IMR-90 (cell line): Measurements from ENCODE around the gene CCHCR1. TPM values are rescaled to one million over a fixed set of nuclear protein-coding genes. Genes with fewer than 3 reads are reported as not detected.

Experiments
- ATAC-seq: fragments of 200-7000 bp; cut with Tn5 transposase; 2 replicates; pipeline ENCODE4 v1.9.1; 2020; ENCODE audit warnings: low read depth, mild to moderate bottlenecking, moderate library complexity
- BruUV-seq: library from RNA; stranded (reverse); fragments of 400-500 nt; replicated peaks from 2 replicates; lab custom pipeline; 2021; lab: Mats Ljungman, UMichigan
- CTCF ChIA-PET: fragments of 300-600 bp; formaldehyde crosslinking; extraction: SDS; loops from one replicate; lab custom pipeline; 2021; ENCODE audit warnings: antibody characterized with exemption; lab: Yijun Ruan, JAX
- POLR2A ChIA-PET: fragments of 300-600 bp; sonication (Branson Sonifier 250); formaldehyde crosslinking; loops from one replicate; lab custom pipeline; 2022; ENCODE audit warnings: antibody characterized with exemption; ENCODE audit not compliant: unreplicated experiment; lab: Charles Lee
- DNase-seq: peaks from one replicate; pipeline ENCODE4 v3.0.0; 2013
- H2AFZ ChIP-seq: replicated peaks from 2 replicates; pipeline ENCODE3; 2013; ENCODE audit warnings: low read length, mild to moderate bottlenecking; ENCODE audit not compliant: poor library complexity
- H2AK5ac ChIP-seq: 2 replicates; pipeline ENCODE4 v1.6.1; 2013; ENCODE audit warnings: low read depth, low read length, inconsistent platforms
- H2AK9ac ChIP-seq: replicated peaks from 2 replicates; pipeline ENCODE3; 2013; ENCODE audit warnings: mild to moderate bottlenecking, low read depth, low read length, moderate library complexity; ENCODE audit not compliant: poor library complexity
- H2BK120ac ChIP-seq: 2 replicates; pipeline ENCODE4 v1.6.1; 2013; ENCODE audit warnings: low read depth, low read length, inconsistent platforms
- H2BK15ac ChIP-seq: 3 replicates; pipeline ENCODE4 v1.6.1; 2013; ENCODE audit warnings: low read depth, low read length, inconsistent platforms
- H2BK20ac ChIP-seq: 2 replicates; pipeline ENCODE4 v1.6.1; 2013; ENCODE audit warnings: low read depth, mild to moderate bottlenecking, inconsistent platforms, low read length, moderate library complexity
- H2BK5ac ChIP-seq: 2 replicates; pipeline ENCODE4 v1.6.1; 2013; ENCODE audit warnings: mild to moderate bottlenecking, low read depth, low read length, inconsistent platforms; ENCODE audit not compliant: poor library complexity, severe bottlenecking
- H3K14ac ChIP-seq: replicated peaks from 2 replicates; pipeline ENCODE4 v1.6.1; 2013; ENCODE audit warnings: low read depth, low read length, inconsistent platforms
- H3K18ac ChIP-seq: 2 replicates; pipeline ENCODE4 v1.6.1; 2013; ENCODE audit warnings: low read depth, low read length, control low read depth
- H3K23ac ChIP-seq: 2 replicates; pipeline ENCODE4 v1.6.1; 2013; ENCODE audit warnings: low read depth, low read length, inconsistent platforms
- H3K27ac ChIP-seq: 2 replicates; pipeline ENCODE4 v1.5.1; 2013; ENCODE audit warnings: mild to moderate bottlenecking, control low read depth, low read length; ENCODE audit not compliant: insufficient read depth
- H3K27me3 ChIP-seq: 2 replicates; pipeline ENCODE4 v1.6.1; 2013; ENCODE audit warnings: low read length; ENCODE audit not compliant: control insufficient read depth, insufficient read depth
- H3K36me3 ChIP-seq: 2 replicates; pipeline ENCODE4 v1.6.1; 2013; ENCODE audit warnings: low read length, mixed read lengths; ENCODE audit not compliant: control insufficient read depth, insufficient read depth
- H3K4ac ChIP-seq: 2 replicates; pipeline ENCODE4 v1.6.1; 2013; ENCODE audit warnings: low read depth, low read length, inconsistent platforms
- H3K4me1 ChIP-seq: 2 replicates; pipeline ENCODE4 v1.6.1; 2013; ENCODE audit warnings: low read length, mixed read lengths; ENCODE audit not compliant: control insufficient read depth, insufficient read depth
- H3K4me2 ChIP-seq: 2 replicates; pipeline ENCODE4 v1.6.1; 2013; ENCODE audit warnings: low read depth, mild to moderate bottlenecking, control low read depth, low read length, moderate library complexity
- H3K4me3 ChIP-seq: 2 replicates; pipeline ENCODE4 v1.5.1; 2013; ENCODE audit warnings: low read depth, mild to moderate bottlenecking, control low read depth, low read length, moderate library complexity; ENCODE audit not compliant: insufficient read depth
- H3K56ac ChIP-seq: 2 replicates; pipeline ENCODE4 v1.6.1; 2013; ENCODE audit warnings: low read length, inconsistent platforms; ENCODE audit not compliant: insufficient read depth; ENCODE audit errors: extremely low read depth
- H3K79me1 ChIP-seq, 2 experiments: 2 replicates each; pipeline ENCODE4 v1.6.1; 2013; ENCODE audit warnings: low read length in 2 of 2, inconsistent platforms in 1 of 2, low read depth in 1 of 2
- H3K9ac ChIP-seq: 2 replicates; pipeline ENCODE4 v1.6.1; 2013; ENCODE audit warnings: low read depth, low read length, control low read depth
- H3K9me1 ChIP-seq: 2 replicates; pipeline ENCODE4 v1.6.1; 2013; ENCODE audit warnings: low read length, inconsistent platforms; ENCODE audit not compliant: insufficient read depth
- H3K9me3 ChIP-seq: 2 replicates; pipeline ENCODE4 v1.6.1; 2013; ENCODE audit warnings: low read length; ENCODE audit not compliant: control insufficient read depth, insufficient read depth
- H4K20me1 ChIP-seq: 2 replicates; pipeline ENCODE4 v1.6.1; 2013; ENCODE audit warnings: low read length, inconsistent platforms; ENCODE audit not compliant: insufficient read depth
- H4K5ac ChIP-seq: 2 replicates; pipeline ENCODE4 v1.6.1; 2013; ENCODE audit warnings: mild to moderate bottlenecking, low read depth, low read length, control low read depth
- H4K8ac ChIP-seq, 2 experiments: 2 replicates each; pipeline ENCODE4 v1.6.1; 2013; ENCODE audit warnings: low read depth in 2 of 2, low read length in 2 of 2, control low read depth in 1 of 2, inconsistent platforms in 1 of 2
- H4K91ac ChIP-seq: 2 replicates; pipeline ENCODE4 v1.6.1; 2013; ENCODE audit warnings: low read depth, low read length, inconsistent platforms; ENCODE audit not compliant: insufficient read depth
- BHLHE40 ChIP-seq: fragments of 150-350 bp; IDR thresholded peaks from 2 replicates; pipeline ENCODE4 v1.6.1; 2016; ENCODE audit warnings: mild to moderate bottlenecking, low read depth, low read length
- CEBPB ChIP-seq: IDR thresholded peaks from 2 replicates; pipeline ENCODE4 v1.6.1; 2012; ENCODE audit warnings: low read depth, low read length, improper control_type of control experiment
- CHD1 ChIP-seq: IDR thresholded peaks from 2 replicates; pipeline ENCODE4 v1.6.1; 2012; ENCODE audit warnings: low read depth, low read length, improper control_type of control experiment
- CTCF ChIP-seq: conservative IDR thresholded peaks from 2 replicates; pipeline ENCODE4 v1.5.1; 2012; ENCODE audit warnings: mild to moderate bottlenecking, low read depth, low read length, improper control_type of control experiment
- FOS ChIP-seq: fragments of 150-350 bp; IDR thresholded peaks from 2 replicates; pipeline ENCODE4 v1.6.1; 2016; ENCODE audit warnings: low read depth, low read length
- MAFK ChIP-seq: IDR thresholded peaks from 2 replicates; pipeline ENCODE4 v1.6.1; 2012; ENCODE audit warnings: low read depth, low read length, improper control_type of control experiment
- MXI1 ChIP-seq: IDR thresholded peaks from 2 replicates; pipeline ENCODE4 v1.6.1; 2012; ENCODE audit warnings: low read depth, mild to moderate bottlenecking, low read length, moderate library complexity, borderline replicate concordance
- NFE2L2 ChIP-seq: fragments of 150-350 bp; IDR thresholded peaks from 2 replicates; pipeline ENCODE4 v1.6.1; 2016; ENCODE audit warnings: low read depth, mild to moderate bottlenecking, low read length
- POLR2A ChIP-seq: IDR thresholded peaks from 2 replicates; pipeline ENCODE4 v1.6.1; 2012; ENCODE audit warnings: mild to moderate bottlenecking, low read depth, low read length
- RCOR1 ChIP-seq: IDR thresholded peaks from 2 replicates; pipeline ENCODE4 v1.6.1; 2012; ENCODE audit warnings: mild to moderate bottlenecking, low read length, improper control_type of control experiment; ENCODE audit not compliant: insufficient replicate concordance
- RFX5 ChIP-seq: IDR thresholded peaks from 2 replicates; pipeline ENCODE4 v1.8.0; 2012; ENCODE audit warnings: low read depth, mild to moderate bottlenecking, low read length, moderate library complexity
- SMC3 ChIP-seq: fragments of 150-350 bp; IDR thresholded peaks from 2 replicates; pipeline ENCODE4 v1.6.1; 2016; ENCODE audit warnings: low read depth, mild to moderate bottlenecking, antibody characterized with exemption, low read length, moderate library complexity
- USF2 ChIP-seq: fragments of 150-350 bp; IDR thresholded peaks from 2 replicates; pipeline ENCODE4 v1.6.1; 2017; ENCODE audit warnings: mild to moderate bottlenecking, antibody characterized with exemption, low read length, low read depth
- WGBS, 2 experiments: methylation state at CpG; one replicate each; pipeline versions ENCODE4 v1.1.5 to v1.1.7; 2013; ENCODE audit warnings: missing lambda C conversion rate in 2 of 2; ENCODE audit not compliant: insufficient read length in 1 of 2; ENCODE audit errors: extremely low coverage in 2 of 2; 5-methylcytosine and 5-hydroxymethylcytosine counted together
- dilution Hi-C: fragments of 300-500 bp; cut with HindIII; formaldehyde crosslinking; loops from one replicate; pipeline ENCODE4 v1.14.3; 2018; ENCODE audit warnings: low sequenced_read_pairs; ENCODE audit not compliant: unreplicated experiment
- in situ Hi-C: fragments of 300-500 bp; cut with MboI; formaldehyde crosslinking; loops from 3 replicates; pipeline ENCODE4 v1.14.3; 2019; ENCODE audit warnings: low sequenced_read_pairs, inconsistent platforms, mixed read lengths
- intact Hi-C: fragments of 100-400 bp; cut with micrococcal nuclease; formaldehyde crosslinking; loops from 2 replicates; pipeline ENCODE4 v1.10.0; 2022
- polyA plus RNA-seq, 3 experiments: library from polyadenylated mRNA; depleted of rRNA; stranded (reverse); fragments of >200 nt; gene quantifications; 2 replicates each; pipeline ENCODE4 v1.2.3, GENCODE V29; 2012; ENCODE audit warnings: low replicate concordance in 1 of 3
- total RNA-seq: library from RNA; depleted of rRNA; stranded (reverse); fragments of >200 nt; gene quantifications from 2 replicates; pipeline ENCODE4 v1.2.3, GENCODE V29; 2012

Gene CCHCR1
- total and polyA plus RNA-seq, 2 of the 4 experiments (the other 2 are of a cell fraction), result 13.1 to 22.0 TPM

GRCh38 chr6:31126396-31127175 lies 31.0 kb downstream of the CCHCR1 start:
- TF ChIP-seq POLR2A (no peak), RFX5 (no peak), CTCF (no peak), RCOR1 (no peak), CHD1 (no peak), BHLHE40 (no peak), FOS (no peak), MXI1 (no peak), CEBPB (no peak), NFE2L2 (no peak), SMC3 (no peak), MAFK (no peak), USF2 (no peak)
- no peak overlapping the region for H2BK20ac ChIP-seq
- H3K4me3 ChIP-seq, result no peak overlapping the region
- no peaks in the 10 kb centered on the region for H3K9me1 ChIP-seq
- H3K27ac ChIP-seq, result no peak overlapping the region
- H3K4me2 ChIP-seq, result no peak overlapping the region
- peaks cover 11% of the 10 kb centered on the region for H3K27me3 ChIP-seq
- H3K23ac ChIP-seq, result no peak overlapping the region
- no peak overlapping the region for H4K5ac ChIP-seq
- in situ Hi-C loops, result no loop called here
- intact Hi-C loops, result no loop called here
- no peak overlapping the region for H2AK9ac ChIP-seq
- no peak overlapping the region for H2BK120ac ChIP-seq
- no peaks in the 10 kb centered on the region for H3K79me1 ChIP-seq
- no peak overlapping the region for H3K18ac ChIP-seq
- POLR2A ChIA-PET, result no interaction called here
- no peak overlapping the region for H3K9ac ChIP-seq
- H2BK5ac ChIP-seq, result no peak overlapping the region
- no peak for DNase-seq
- H3K36me3 ChIP-seq, result no peaks in the 10 kb centered on the region
- dilution Hi-C loops, result no loop called here
- H3K4me1 ChIP-seq, result peaks cover 2% of the 10 kb centered on the region; the same call in 1 of the 2 replicates
- H4K91ac ChIP-seq, result no peak overlapping the region
- ATAC-seq, result no peak
- no peak overlapping the region for H3K56ac ChIP-seq
- no peak overlapping the region for H2AFZ ChIP-seq
- no TSS peak for BruUV-seq
- CTCF ChIA-PET, result interaction anchor here (0.8 kb wide), 1 partner anchor 11 kb away, joined by 3 read pairs; no protein-coding TSS in a partner anchor
- no peak overlapping the region for H4K8ac ChIP-seq
- no peaks in the 10 kb centered on the region; the same call in 1 of the 2 replicates for H4K20me1 ChIP-seq
- no peak overlapping the region for H3K14ac ChIP-seq
- H2AK5ac ChIP-seq, result no peak overlapping the region
- H2BK15ac ChIP-seq, result no peak overlapping the region
- no peak overlapping the region for H3K4ac ChIP-seq
- H3K9me3 ChIP-seq, result no peaks in the 10 kb centered on the region
- 63% methylated on average over 6 of the region's 16 CpGs; no CpG with 5 or more reads in 1 of the 2 experiments for WGBS, 2 experiments
